Measurements from ENCODE around the gene GAREM1. TPM values are rescaled to one million over a fixed set of nuclear protein-coding genes. Genes with fewer than 3 reads are reported as not detected.
"Not testable (repeated sequence)": the region's sequence is repeated elsewhere in the genome, so short reads cannot be mapped to it uniquely, and the experiment has no call there.

GAREM1 gene
- total RNA-seq, 3 donors from 2014 or later, result 14.5 to 29.0 (median 19.6) TPM

DNA sequence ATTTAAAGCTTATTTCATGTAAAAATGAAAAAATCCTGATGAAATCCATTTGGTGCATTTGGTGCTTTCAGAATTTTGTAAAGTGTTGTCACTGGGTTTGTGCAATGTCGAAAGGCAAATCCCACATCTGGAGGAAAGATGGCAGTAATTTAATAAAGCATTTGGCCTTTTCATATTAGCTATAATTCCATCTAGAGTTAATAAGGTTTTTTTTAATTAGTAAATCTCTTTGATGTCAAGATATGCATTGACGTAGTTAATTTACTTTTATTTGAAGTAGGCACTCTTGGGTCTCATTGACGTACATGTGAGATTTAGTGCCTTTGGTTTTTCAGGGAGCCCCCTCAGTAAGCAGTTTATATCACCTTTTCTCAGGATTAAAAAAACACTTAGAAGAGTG lies 12.3 kb upstream of the GAREM1 start:
- intact Hi-C loops (cut with DNase I, micrococcal nuclease), result no loop called here
- no peak for ATAC-seq
- no peak overlapping the region for H3K4me3 ChIP-seq
- DNase-seq, result no peak
- no peaks in the 10 kb centered on the region for H3K36me3 ChIP-seq (ENCODE audit: low read depth)
- no peaks in the 10 kb centered on the region for H3K4me1 ChIP-seq (ENCODE audit: low read depth)
- no peak for TF ChIP-seq CTCF (IDR thresholded peaks at IDR 0.05)
- no peaks in the 10 kb centered on the region for H3K9me3 ChIP-seq

- no peak for TF ChIP-seq CTCF (IDR thresholded peaks at IDR 0.05)
- ATAC-seq (no peak), DNase-seq (no peak)
- intact Hi-C loops (cut with DNase I, micrococcal nuclease), result no loop called here
- Histone ChIP-seq H3K9me3 (no peaks in the 10 kb centered on the region), H3K4me1 (ENCODE audit: low read depth) (no peaks in the 10 kb centered on the region), H3K36me3 (ENCODE audit: low read depth) (no peaks in the 10 kb centered on the region), H3K4me3 (no peak overlapping the region)
These were observed 11.4 kb upstream of the GAREM1 start for GRCh38 chr18:32482117-32482516.

- no peaks in the 10 kb centered on the region for H3K9me3 ChIP-seq
- H3K4me1 ChIP-seq (ENCODE audit: low read depth), result no peaks in the 10 kb centered on the region
- TF ChIP-seq CTCF (IDR thresholded peaks at IDR 0.05), result no peak
- no peak overlapping the region for H3K4me3 ChIP-seq
- intact Hi-C loops (cut with DNase I, micrococcal nuclease), result no loop called here
- H3K36me3 ChIP-seq (ENCODE audit: low read depth), result no peaks in the 10 kb centered on the region
- DNase-seq (no peak), ATAC-seq (no peak)
These were observed 9.9 kb upstream of the GAREM1 start for GRCh38 chr18:32480581-32480980.

DNA sequence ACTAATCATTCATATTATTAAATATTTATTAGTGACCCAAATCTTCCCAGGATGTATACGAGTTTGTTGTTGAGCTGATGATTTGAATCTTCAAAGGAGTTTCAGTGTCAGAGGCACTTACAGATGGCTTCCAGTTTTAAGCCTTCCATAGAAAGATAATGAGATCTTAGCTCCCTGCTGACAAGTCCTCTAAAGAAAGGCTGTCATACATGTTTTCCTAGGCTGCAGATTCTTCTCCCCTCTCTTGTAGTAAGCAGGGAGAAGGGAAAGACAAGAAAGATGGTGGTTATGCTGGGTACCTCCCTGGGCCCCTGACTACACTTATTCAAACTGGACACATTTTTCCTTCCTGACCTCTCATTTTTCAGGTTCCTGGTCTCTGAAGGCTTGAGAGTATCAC lies 8.1 kb upstream of the GAREM1 start:
- Histone ChIP-seq H3K4me3 (no peak overlapping the region), H3K36me3 (ENCODE audit: low read depth) (no peaks in the 10 kb centered on the region), H3K4me1 (ENCODE audit: low read depth) (no peaks in the 10 kb centered on the region), H3K9me3 (no peaks in the 10 kb centered on the region)
- DNase-seq, result no peak
- no peak for TF ChIP-seq CTCF (IDR thresholded peaks at IDR 0.05)
- no peak for ATAC-seq
- intact Hi-C loops (cut with DNase I, micrococcal nuclease), result loop anchor here (10.0 kb wide), 3 partner anchors 66 to 214 kb away; no protein-coding TSS in a partner anchor

GRCh38 chr18:32478317-32478716 lies 7.6 kb upstream of the GAREM1 start:
- no peaks in the 10 kb centered on the region for H3K9me3 ChIP-seq
- intact Hi-C loops (cut with DNase I, micrococcal nuclease), result loop anchor here (10.0 kb wide), 3 partner anchors 66 to 214 kb away; no protein-coding TSS in a partner anchor
- H3K36me3 ChIP-seq (ENCODE audit: low read depth), result no peaks in the 10 kb centered on the region
- ATAC-seq, result no peak
- no peak overlapping the region for H3K4me3 ChIP-seq
- no peak for TF ChIP-seq CTCF (IDR thresholded peaks at IDR 0.05)
- H3K4me1 ChIP-seq (ENCODE audit: low read depth), result no peaks in the 10 kb centered on the region
- no peak for DNase-seq

DNA sequence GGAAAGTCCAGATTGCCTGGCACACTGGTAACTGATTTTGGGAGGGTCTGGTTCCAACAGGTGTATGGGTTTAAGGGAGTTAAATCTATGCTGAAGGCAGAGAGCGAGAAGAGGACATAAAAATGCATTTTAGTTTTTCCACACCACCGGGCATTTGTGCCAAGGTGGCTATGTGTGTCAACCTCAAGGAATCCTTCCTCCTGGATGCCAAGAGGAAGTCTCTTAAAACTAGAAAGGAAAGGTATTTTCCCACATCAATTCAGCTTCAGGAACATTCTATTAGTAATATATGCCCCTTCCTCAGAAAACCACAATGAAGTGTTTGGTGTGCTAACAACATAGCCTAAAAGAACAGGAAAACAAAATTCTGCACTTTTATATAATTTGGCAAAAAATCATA lies 5.4 kb upstream of the GAREM1 start:
- intact Hi-C loops (cut with DNase I, micrococcal nuclease), result loop anchor here (10.0 kb wide), 3 partner anchors 69 to 211 kb away; no protein-coding TSS in a partner anchor
- DNase-seq (no peak), ATAC-seq (no peak)
- Histone ChIP-seq H3K36me3 (ENCODE audit: low read depth) (no peaks in the 10 kb centered on the region), H3K4me1 (ENCODE audit: low read depth) (no peaks in the 10 kb centered on the region), H3K4me3 (no peak overlapping the region), H3K9me3 (no peaks in the 10 kb centered on the region)
- TF ChIP-seq CTCF (IDR thresholded peaks at IDR 0.05), result no peak

GRCh38 chr18:32475069-32475468 lies 4.4 kb upstream of the GAREM1 start:
- H3K4me3 ChIP-seq; DNase-seq; H3K36me3 ChIP-seq (ENCODE audit: low read depth); H3K9me3 ChIP-seq; ATAC-seq; H3K4me1 ChIP-seq (ENCODE audit: low read depth): not testable (repeated sequence)
- intact Hi-C loops (cut with DNase I, micrococcal nuclease), result loop anchor here (10.0 kb wide), 3 partner anchors 70 to 210 kb away; no protein-coding TSS in a partner anchor

Measured in mucosa of descending colon (tissue), 3 donors.